Brain microvascular endothelial cell (primary cell): Measurements from ENCODE around the gene PICALM.

Experiments used
- DNase-seq: peaks from one replicate; pipeline ENCODE4 v3.0.0-alpha.2; 2020
- H3K27ac ChIP-seq: fragments of 250-450 bp; sonication (Bioruptor Pico); 2 replicates; pipeline ENCODE4 v1.5.1; 2020; ENCODE audit warnings: mild to moderate bottlenecking, moderate library complexity
- H3K27me3 ChIP-seq: fragments of 250-450 bp; sonication (Bioruptor Pico); replicated peaks from 2 replicates; pipeline ENCODE4 v1.5.1; 2020; ENCODE audit warnings: mild to moderate bottlenecking
- H3K36me3 ChIP-seq: fragments of 250-450 bp; sonication (Bioruptor Pico); replicated peaks from 2 replicates; pipeline ENCODE4 v1.5.1; 2020; ENCODE audit warnings: mild to moderate bottlenecking
- H3K4me3 ChIP-seq: 2 replicates; pipeline ENCODE4 v1.5.1; 2011; ENCODE audit warnings: low read depth, mild to moderate bottlenecking, control low read depth, low read length, moderate library complexity
- in situ Hi-C: cut with HindIII; loops from 2 replicates; pipeline ENCODE4 v1.10.0; 2017; ENCODE audit warnings: low sequenced_read_pairs, low pct_ligation_motif_present
- TF ChIP-seq, protein P1 (sequence below): IDR thresholded peaks from 2 replicates; pipeline ENCODE4 v1.5.1; 2011; ENCODE audit warnings: low read depth, mild to moderate bottlenecking, moderate library complexity, low read length, control low read depth, inconsistent platforms; ENCODE audit errors: missing control alignments

Gene PICALM

GRCh38 chr11:85989746-85990145 is 79.1 kb downstream of the PICALM start:
- no peaks in the 10 kb centered on the region for H3K27me3 ChIP-seq
- no peak overlapping the region for H3K27ac ChIP-seq
- no peak overlapping the region for H3K4me3 ChIP-seq
- in situ Hi-C loops: no loop called here
- TF ChIP-seq, protein P1, sequence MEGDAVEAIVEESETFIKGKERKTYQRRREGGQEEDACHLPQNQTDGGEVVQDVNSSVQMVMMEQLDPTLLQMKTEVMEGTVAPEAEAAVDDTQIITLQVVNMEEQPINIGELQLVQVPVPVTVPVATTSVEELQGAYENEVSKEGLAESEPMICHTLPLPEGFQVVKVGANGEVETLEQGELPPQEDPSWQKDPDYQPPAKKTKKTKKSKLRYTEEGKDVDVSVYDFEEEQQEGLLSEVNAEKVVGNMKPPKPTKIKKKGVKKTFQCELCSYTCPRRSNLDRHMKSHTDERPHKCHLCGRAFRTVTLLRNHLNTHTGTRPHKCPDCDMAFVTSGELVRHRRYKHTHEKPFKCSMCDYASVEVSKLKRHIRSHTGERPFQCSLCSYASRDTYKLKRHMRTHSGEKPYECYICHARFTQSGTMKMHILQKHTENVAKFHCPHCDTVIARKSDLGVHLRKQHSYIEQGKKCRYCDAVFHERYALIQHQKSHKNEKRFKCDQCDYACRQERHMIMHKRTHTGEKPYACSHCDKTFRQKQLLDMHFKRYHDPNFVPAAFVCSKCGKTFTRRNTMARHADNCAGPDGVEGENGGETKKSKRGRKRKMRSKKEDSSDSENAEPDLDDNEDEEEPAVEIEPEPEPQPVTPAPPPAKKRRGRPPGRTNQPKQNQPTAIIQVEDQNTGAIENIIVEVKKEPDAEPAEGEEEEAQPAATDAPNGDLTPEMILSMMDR: no peak
- no peak for DNase-seq
- H3K36me3 ChIP-seq: peaks cover 5% of the 10 kb centered on the region

GRCh38 chr11:85988780-85989179 is 80.1 kb downstream of the PICALM start:
- Histone ChIP-seq H3K27me3 (no peaks in the 10 kb centered on the region), H3K27ac (no peak overlapping the region), H3K4me3 (no peak overlapping the region), H3K36me3 (peaks cover 5% of the 10 kb centered on the region)
- in situ Hi-C loops: no loop called here
- TF ChIP-seq, protein P1: no peak
- DNase-seq: no peak

- H3K4me3 ChIP-seq: no peak overlapping the region
- DNase-seq: no peak
- H3K36me3 ChIP-seq: peaks cover 31% of the 10 kb centered on the region
- TF ChIP-seq, protein P1: no peak
- no peak overlapping the region for H3K27ac ChIP-seq
- H3K27me3 ChIP-seq: no peaks in the 10 kb centered on the region
- in situ Hi-C loops: no loop called here
These were observed 91.1 kb downstream of the PICALM start for GRCh38 chr11:85977751-85978160.

GRCh38 chr11:85976525-85976924 is 92.4 kb downstream of the PICALM start:
- no peak overlapping the region for H3K4me3 ChIP-seq
- TF ChIP-seq, protein P1: no peak
- no peak for DNase-seq
- H3K27me3 ChIP-seq: no peaks in the 10 kb centered on the region
- no peak overlapping the region for H3K27ac ChIP-seq
- peaks cover 30% of the 10 kb centered on the region for H3K36me3 ChIP-seq
- in situ Hi-C loops: no loop called here

- no peaks in the 10 kb centered on the region for H3K27me3 ChIP-seq
- TF ChIP-seq, protein P1: no peak
- H3K36me3 ChIP-seq: peaks cover 32% of the 10 kb centered on the region
- in situ Hi-C loops: no loop called here
- H3K27ac ChIP-seq: no peak overlapping the region
- H3K4me3 ChIP-seq: no peak overlapping the region
- DNase-seq: peak; percentile 12
These were observed 94.8 kb downstream of the PICALM start for GRCh38 chr11:85974122-85974521.

GRCh38 chr11:85970593-85970992 is 98.3 kb downstream of the PICALM start:
- Histone ChIP-seq H3K27ac (no peak overlapping the region), H3K27me3 (no peaks in the 10 kb centered on the region), H3K4me3 (no peak overlapping the region), H3K36me3 (peaks cover 32% of the 10 kb centered on the region)
- TF ChIP-seq, protein P1: no peak
- in situ Hi-C loops: no loop called here
- DNase-seq: no peak
